HG03575 (cell line): ENCODE data around the gene MAP1LC3B.

ENCODE experiments used
- ATAC-seq: cut with Tn5 transposase; IDR thresholded peaks from one replicate; pipeline ENCODE4 v1.9.1; 2021; ENCODE audit not compliant: unreplicated experiment, insufficient number of reproducible peaks, low FRiP score; ENCODE audit errors: extremely low read depth

MAP1LC3B gene

GRCh38 chr16:87420026-87421002, 28.2 kb downstream of the MAP1LC3B start:
- ATAC-seq, result no peak

- no peak for ATAC-seq
These were observed 29.1 kb downstream of the MAP1LC3B start for GRCh38 chr16:87421003-87421912.

GRCh38 chr16:87422106-87422505, 30.0 kb downstream of the MAP1LC3B start:
- ATAC-seq, result no peak

GRCh38 chr16:87423429-87423828, 31.3 kb downstream of the MAP1LC3B start:
- ATAC-seq, result no peak

- ATAC-seq, result no peak
These were observed 32.1 kb downstream of the MAP1LC3B start for GRCh38 chr16:87424266-87424665.

- ATAC-seq, result no peak
These were observed 33.8 kb downstream of the MAP1LC3B start for GRCh38 chr16:87425941-87426340.

GRCh38 chr16:87426423-87427215, 34.5 kb downstream of the MAP1LC3B start:
- no peak for ATAC-seq

- ATAC-seq, result no peak
These were observed 39.8 kb downstream of the MAP1LC3B start for GRCh38 chr16:87431926-87432325.

- no peak for ATAC-seq
These were observed 40.3 kb downstream of the MAP1LC3B start for GRCh38 chr16:87432330-87432915.

GRCh38 chr16:87434146-87434667, 42.1 kb downstream of the MAP1LC3B start:
- ATAC-seq, result no peak

GRCh38 chr16:87435372-87436224, 43.5 kb downstream of the MAP1LC3B start:
- no peak for ATAC-seq

GRCh38 chr16:87436225-87437172, 44.4 kb downstream of the MAP1LC3B start:
- ATAC-seq, result no peak

- no peak for ATAC-seq
These were observed 45.2 kb downstream of the MAP1LC3B start for GRCh38 chr16:87437327-87437726.

- ATAC-seq, result no peak
These were observed 45.9 kb downstream of the MAP1LC3B start for GRCh38 chr16:87437911-87438610.

GRCh38 chr16:87438611-87438985, 46.5 kb downstream of the MAP1LC3B start:
- ATAC-seq, result no peak

GRCh38 chr16:87439926-87440325, 47.8 kb downstream of the MAP1LC3B start:
- no peak for ATAC-seq
